Measurements from ENCODE around the gene GTF2A1L.

DNA sequence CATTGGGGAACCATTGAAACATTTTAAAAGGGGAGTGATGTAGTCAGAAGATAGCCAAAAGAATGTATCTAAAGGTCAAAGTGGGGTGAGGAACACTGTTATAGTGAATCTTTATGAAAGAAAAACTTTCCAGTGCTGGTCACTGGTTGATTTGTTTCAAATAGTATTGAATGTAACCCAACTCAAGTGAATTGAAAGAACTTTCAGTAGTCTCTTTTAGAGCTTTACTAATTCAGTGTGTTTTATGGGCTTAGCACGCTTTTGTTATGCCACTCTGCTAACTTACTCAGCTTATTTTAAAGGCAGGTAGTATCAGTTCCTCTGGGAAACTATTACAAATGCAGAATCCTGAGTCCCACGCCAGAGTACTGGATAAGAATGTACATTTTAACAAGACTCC is 57.3 kb downstream of the GTF2A1L start:
- TF ChIP-seq, protein P1, sequence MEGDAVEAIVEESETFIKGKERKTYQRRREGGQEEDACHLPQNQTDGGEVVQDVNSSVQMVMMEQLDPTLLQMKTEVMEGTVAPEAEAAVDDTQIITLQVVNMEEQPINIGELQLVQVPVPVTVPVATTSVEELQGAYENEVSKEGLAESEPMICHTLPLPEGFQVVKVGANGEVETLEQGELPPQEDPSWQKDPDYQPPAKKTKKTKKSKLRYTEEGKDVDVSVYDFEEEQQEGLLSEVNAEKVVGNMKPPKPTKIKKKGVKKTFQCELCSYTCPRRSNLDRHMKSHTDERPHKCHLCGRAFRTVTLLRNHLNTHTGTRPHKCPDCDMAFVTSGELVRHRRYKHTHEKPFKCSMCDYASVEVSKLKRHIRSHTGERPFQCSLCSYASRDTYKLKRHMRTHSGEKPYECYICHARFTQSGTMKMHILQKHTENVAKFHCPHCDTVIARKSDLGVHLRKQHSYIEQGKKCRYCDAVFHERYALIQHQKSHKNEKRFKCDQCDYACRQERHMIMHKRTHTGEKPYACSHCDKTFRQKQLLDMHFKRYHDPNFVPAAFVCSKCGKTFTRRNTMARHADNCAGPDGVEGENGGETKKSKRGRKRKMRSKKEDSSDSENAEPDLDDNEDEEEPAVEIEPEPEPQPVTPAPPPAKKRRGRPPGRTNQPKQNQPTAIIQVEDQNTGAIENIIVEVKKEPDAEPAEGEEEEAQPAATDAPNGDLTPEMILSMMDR (IDR thresholded peaks at IDR 0.05; ENCODE audit: low read depth, low read length), result no peak
- TF ChIP-seq EZH2phosphoT487 (IDR thresholded peaks at IDR 0.05; ENCODE audit: low read depth), result no peak

Data from OCI-LY3 (cell line).